Loucy (cell line): Measurements from ENCODE around the gene DGKI.

ENCODE experiments used
- H2AFZ ChIP-seq: fragments of 200-600 bp; sonication (generic); 2 replicates; pipeline ENCODE4 v1.6.0; 2016; ENCODE audit warnings: antibody characterized with exemption, mild to moderate bottlenecking, low read length, moderate library complexity
- H3F3A ChIP-seq: fragments of 200-600 bp; 2 replicates; pipeline ENCODE4 v1.6.0; 2016; ENCODE audit warnings: antibody characterized with exemption, low read depth, mild to moderate bottlenecking
- H3K27me3 ChIP-seq: fragments of 200-600 bp; sonication (generic); 2 replicates; pipeline ENCODE4 v1.6.1; 2014; ENCODE audit warnings: low read length, mild to moderate bottlenecking; ENCODE audit not compliant: insufficient read depth, poor library complexity, severe bottlenecking
- H3K36me3 ChIP-seq: fragments of 200-600 bp; sonication (generic); 2 replicates; pipeline ENCODE4 v1.6.1; 2016; ENCODE audit warnings: low read length; ENCODE audit not compliant: insufficient read depth
- H3K4me1 ChIP-seq: fragments of 200-600 bp; sonication (generic); 2 replicates; pipeline ENCODE4 v1.5.1; 2014; ENCODE audit warnings: low read length, mild to moderate bottlenecking; ENCODE audit not compliant: insufficient read depth, poor library complexity, severe bottlenecking
- H3K4me2 ChIP-seq: fragments of 200-600 bp; sonication (generic); 2 replicates; pipeline ENCODE4 v1.6.0; 2014; ENCODE audit warnings: antibody characterized with exemption, low read length, low read depth, mild to moderate bottlenecking; ENCODE audit not compliant: poor library complexity, severe bottlenecking
- H3K4me3 ChIP-seq: fragments of 200-600 bp; sonication (generic); 2 replicates; pipeline ENCODE4 v1.5.1; 2014; ENCODE audit warnings: low read length, mild to moderate bottlenecking, mixed read lengths; ENCODE audit not compliant: poor library complexity, severe bottlenecking
- H3K79me2 ChIP-seq: fragments of 200-600 bp; sonication (generic); 2 replicates; pipeline ENCODE4 v1.6.1; 2014; ENCODE audit warnings: low read length; ENCODE audit not compliant: insufficient read depth
- H3K9ac ChIP-seq: fragments of 200-600 bp; sonication (generic); 2 replicates; pipeline ENCODE4 v1.6.0; 2014; ENCODE audit warnings: mild to moderate bottlenecking, low read depth, low read length, moderate library complexity; ENCODE audit not compliant: poor library complexity, severe bottlenecking
- H3K9me2 ChIP-seq: fragments of 200-600 bp; sonication (generic); replicated peaks from 2 replicates; pipeline ENCODE4 v1.6.1; 2016; ENCODE audit warnings: low read depth, low read length, mixed read lengths
- H3K9me3 ChIP-seq: fragments of 200-600 bp; sonication (generic); 2 replicates; pipeline ENCODE4 v1.6.1; 2014; ENCODE audit warnings: mild to moderate bottlenecking, antibody characterized with exemption, low read length, low read depth; ENCODE audit not compliant: insufficient read depth
- H4K20me1 ChIP-seq: fragments of 200-600 bp; sonication (generic); 2 replicates; pipeline ENCODE4 v1.6.0; 2014; ENCODE audit warnings: antibody characterized with exemption, low read length, mild to moderate bottlenecking; ENCODE audit not compliant: insufficient read depth, poor library complexity, severe bottlenecking
- EZH2phosphoT487 ChIP-seq: fragments of 200-600 bp; IDR thresholded peaks from 2 replicates; pipeline ENCODE4 v1.6.1; 2018; ENCODE audit warnings: antibody characterized with exemption, mild to moderate bottlenecking, moderate library complexity, borderline replicate concordance
- TF ChIP-seq, protein P1 (sequence below): fragments of 200-600 bp; sonication (generic); conservative IDR thresholded peaks from 2 replicates; pipeline ENCODE4 v1.5.1; 2014; ENCODE audit warnings: mild to moderate bottlenecking, antibody characterized with exemption, low read length

DGKI gene

DNA sequence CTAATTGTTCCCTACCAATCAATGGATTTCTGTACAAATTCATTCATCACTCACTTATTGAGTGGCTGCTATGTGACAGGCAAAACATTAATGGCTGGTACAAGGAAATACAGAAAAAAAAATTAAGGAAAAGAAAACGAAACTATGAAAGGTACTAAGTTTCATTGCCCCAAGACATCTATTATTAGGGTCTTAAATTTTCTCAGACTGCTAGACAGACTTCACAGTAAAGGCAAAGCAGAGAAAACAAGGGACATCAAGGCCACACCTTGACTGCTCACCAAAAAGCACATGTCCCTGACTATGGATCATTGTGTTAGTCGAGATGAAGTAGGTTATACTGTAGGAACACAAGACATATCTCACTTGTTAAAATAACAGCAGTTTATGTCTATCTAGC lies 36.5 kb downstream of the DGKI start:
- Histone ChIP-seq H4K20me1 (no peaks in the 10 kb centered on the region), H3K9ac (no peak overlapping the region), H3K36me3 (no peaks in the 10 kb centered on the region), H3K27me3 (no peaks in the 10 kb centered on the region), H3K79me2 (no peaks in the 10 kb centered on the region), H3F3A (no peaks in the 10 kb centered on the region), H3K4me2 (no peak overlapping the region), H3K9me3 (no peaks in the 10 kb centered on the region), H2AFZ (no peak overlapping the region), H3K9me2 (no peaks in the 10 kb centered on the region), H3K4me3 (no peak overlapping the region), H3K4me1 (no peaks in the 10 kb centered on the region)
- TF ChIP-seq, protein P1, sequence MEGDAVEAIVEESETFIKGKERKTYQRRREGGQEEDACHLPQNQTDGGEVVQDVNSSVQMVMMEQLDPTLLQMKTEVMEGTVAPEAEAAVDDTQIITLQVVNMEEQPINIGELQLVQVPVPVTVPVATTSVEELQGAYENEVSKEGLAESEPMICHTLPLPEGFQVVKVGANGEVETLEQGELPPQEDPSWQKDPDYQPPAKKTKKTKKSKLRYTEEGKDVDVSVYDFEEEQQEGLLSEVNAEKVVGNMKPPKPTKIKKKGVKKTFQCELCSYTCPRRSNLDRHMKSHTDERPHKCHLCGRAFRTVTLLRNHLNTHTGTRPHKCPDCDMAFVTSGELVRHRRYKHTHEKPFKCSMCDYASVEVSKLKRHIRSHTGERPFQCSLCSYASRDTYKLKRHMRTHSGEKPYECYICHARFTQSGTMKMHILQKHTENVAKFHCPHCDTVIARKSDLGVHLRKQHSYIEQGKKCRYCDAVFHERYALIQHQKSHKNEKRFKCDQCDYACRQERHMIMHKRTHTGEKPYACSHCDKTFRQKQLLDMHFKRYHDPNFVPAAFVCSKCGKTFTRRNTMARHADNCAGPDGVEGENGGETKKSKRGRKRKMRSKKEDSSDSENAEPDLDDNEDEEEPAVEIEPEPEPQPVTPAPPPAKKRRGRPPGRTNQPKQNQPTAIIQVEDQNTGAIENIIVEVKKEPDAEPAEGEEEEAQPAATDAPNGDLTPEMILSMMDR = no peak
- no peak for TF ChIP-seq EZH2phosphoT487

DNA sequence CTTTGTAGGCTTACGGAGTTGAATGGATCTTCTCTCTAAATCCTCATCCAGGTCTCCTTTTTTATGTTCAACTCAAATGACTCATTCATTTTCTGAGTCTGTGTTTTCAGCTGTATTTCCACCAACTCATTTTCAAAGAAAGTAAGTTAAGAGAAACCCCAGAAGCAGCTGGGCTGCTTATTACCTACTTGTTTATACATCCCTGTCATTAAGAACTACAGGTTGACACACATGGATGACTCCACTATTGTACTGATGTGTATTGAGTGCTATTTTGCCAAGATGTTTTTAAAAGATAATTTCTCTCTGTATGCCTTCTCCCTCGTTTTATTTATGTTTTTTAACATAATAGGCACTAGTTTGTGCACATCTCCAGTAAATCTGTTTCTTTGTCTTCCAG lies 41.9 kb downstream of the DGKI start:
- Histone ChIP-seq H3F3A (no peaks in the 10 kb centered on the region), H2AFZ (no peak overlapping the region), H3K79me2 (no peaks in the 10 kb centered on the region), H3K9me2 (no peaks in the 10 kb centered on the region), H4K20me1 (no peaks in the 10 kb centered on the region), H3K4me2 (no peak overlapping the region), H3K4me3 (no peak overlapping the region), H3K9ac (no peak overlapping the region), H3K9me3 (no peaks in the 10 kb centered on the region), H3K27me3 (no peaks in the 10 kb centered on the region), H3K36me3 (no peaks in the 10 kb centered on the region), H3K4me1 (no peaks in the 10 kb centered on the region)
- no peak for TF ChIP-seq EZH2phosphoT487
- TF ChIP-seq, protein P1 = no peak

DNA sequence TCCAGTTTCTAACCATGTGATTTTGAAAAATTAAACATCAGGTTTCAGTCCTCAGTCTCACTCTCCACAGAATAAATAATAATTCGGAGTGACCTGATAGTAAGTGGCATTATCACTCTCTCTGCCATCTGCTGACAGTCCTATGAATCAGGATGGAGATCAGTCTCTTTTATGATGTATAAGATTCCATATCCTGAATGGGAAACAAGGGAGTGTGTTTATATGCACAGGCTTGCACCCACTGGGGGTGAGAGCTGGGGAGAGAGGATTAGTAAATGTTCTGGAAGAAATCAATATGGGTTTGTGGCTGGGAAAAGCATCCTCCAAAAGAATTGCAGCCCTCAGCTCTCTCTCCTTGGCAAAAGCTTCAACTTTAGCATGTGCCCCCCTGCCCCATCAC lies 45.3 kb downstream of the DGKI start:
- no peak overlapping the region for H3K4me3 ChIP-seq
- no peaks in the 10 kb centered on the region for H3F3A ChIP-seq
- H3K79me2 ChIP-seq = no peaks in the 10 kb centered on the region
- H3K4me2 ChIP-seq = no peak overlapping the region
- H3K4me1 ChIP-seq = no peaks in the 10 kb centered on the region
- no peaks in the 10 kb centered on the region for H3K36me3 ChIP-seq
- no peak overlapping the region for H3K9ac ChIP-seq
- no peaks in the 10 kb centered on the region for H4K20me1 ChIP-seq
- TF ChIP-seq, protein P1 = no peak
- TF ChIP-seq EZH2phosphoT487 = no peak
- no peaks in the 10 kb centered on the region for H3K9me2 ChIP-seq
- H2AFZ ChIP-seq = no peak overlapping the region
- H3K27me3 ChIP-seq = no peaks in the 10 kb centered on the region
- H3K9me3 ChIP-seq = no peaks in the 10 kb centered on the region
